GM04503 (cell line): ENCODE measurements around the gene INHBE.

Experiments
- DNase-seq: peaks from one replicate; pipeline ENCODE4 v3.0.0-alpha.2; 2012; ENCODE audit warnings: low read depth

INHBE gene

GRCh38 chr12:57461276-57461916 lies 6.3 kb downstream of the INHBE start:
- DNase-seq: no peak

- DNase-seq: no peak
These were observed 6.8 kb downstream of the INHBE start for GRCh38 chr12:57461917-57462250.

DNA sequence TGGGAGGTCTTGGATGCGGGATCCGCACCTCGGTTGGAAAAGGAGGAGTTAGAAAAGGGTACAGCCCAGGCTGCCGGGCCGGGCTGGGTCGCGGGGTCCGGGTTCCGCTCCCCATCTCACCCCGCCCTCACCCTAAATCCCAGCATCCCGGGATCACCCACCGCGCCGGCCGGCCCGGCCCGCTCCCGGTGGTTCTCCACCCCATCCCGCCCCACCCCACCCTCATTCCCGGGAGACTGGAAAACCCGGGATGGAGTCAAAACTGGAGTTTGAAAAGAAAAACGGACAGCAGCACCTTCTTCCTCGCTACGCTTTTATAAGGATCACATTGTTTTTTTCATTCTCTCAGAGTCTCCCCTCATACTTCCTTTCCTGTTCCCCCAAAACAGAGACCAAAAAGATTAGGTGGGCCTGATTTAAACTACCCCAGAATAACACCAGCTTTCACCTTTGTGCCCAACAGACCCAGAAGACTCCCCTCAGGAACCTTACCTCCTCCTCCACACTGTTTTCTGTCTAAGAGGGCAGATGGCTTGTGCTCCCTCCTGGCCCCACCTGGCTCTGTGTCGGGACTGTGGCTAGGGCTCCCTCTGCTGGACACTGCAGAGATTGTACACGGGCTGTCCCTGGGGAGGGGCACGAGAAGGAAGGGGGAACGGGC lies 7.3 kb downstream of the INHBE start:
- DNase-seq: peak; percentile 60

- DNase-seq: no peak
These were observed 7.8 kb downstream of the INHBE start for GRCh38 chr12:57462912-57463253.

GRCh38 chr12:57464569-57464968 lies 9.5 kb downstream of the INHBE start:
- DNase-seq: no peak

GRCh38 chr12:57465030-57465746 lies 10.1 kb downstream of the INHBE start:
- DNase-seq: no peak

- no peak for DNase-seq
These were observed 10.8 kb downstream of the INHBE start for GRCh38 chr12:57465747-57466505.

DNA sequence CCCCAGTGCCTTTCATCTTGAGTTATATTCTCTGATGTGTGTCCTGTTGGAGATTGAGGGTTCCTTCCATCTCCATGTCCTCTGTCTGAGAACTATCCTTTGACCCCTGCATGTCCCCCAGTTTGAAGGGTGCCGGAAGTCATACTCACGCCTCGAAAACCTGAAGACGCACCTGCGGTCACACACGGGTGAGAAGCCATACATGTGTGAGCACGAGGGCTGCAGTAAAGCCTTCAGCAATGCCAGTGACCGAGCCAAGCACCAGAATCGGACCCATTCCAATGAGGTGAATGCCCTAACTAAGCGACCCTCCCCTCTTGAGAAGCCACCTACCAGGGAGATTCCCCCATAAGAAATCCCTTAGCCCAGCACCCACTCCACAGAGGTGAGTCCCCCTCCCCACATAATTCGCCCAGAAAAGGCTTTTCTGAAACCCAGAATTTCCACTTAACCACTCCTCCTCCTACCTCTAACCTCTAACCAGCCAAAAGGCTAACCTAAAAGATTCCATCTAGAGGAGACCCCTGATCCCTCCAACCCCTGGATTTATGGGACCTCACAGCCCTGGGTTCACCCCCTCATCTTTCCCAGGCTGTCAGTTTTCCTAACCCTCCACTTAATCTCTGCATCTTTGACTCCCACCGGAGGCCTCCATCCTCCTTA lies 12.2 kb downstream of the INHBE start:
- no peak for DNase-seq

- no peak for DNase-seq
These were observed 12.8 kb downstream of the INHBE start for GRCh38 chr12:57467915-57468314.

- DNase-seq: no peak
These were observed 14.4 kb downstream of the INHBE start for GRCh38 chr12:57469296-57470164.

DNA sequence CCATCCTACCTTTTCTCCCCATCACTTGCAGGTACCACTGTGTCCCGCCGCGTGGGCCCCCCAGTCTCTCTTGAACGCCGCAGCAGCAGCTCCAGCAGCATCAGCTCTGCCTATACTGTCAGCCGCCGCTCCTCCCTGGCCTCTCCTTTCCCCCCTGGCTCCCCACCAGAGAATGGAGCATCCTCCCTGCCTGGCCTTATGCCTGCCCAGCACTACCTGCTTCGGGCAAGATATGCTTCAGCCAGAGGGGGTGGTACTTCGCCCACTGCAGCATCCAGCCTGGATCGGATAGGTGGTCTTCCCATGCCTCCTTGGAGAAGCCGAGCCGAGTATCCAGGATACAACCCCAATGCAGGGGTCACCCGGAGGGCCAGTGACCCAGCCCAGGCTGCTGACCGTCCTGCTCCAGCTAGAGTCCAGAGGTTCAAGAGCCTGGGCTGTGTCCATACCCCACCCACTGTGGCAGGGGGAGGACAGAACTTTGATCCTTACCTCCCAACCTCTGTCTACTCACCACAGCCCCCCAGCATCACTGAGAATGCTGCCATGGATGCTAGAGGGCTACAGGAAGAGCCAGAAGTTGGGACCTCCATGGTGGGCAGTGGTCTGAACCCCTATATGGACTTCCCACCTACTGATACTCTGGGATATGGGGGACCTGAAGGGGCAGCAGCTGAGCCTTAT lies 15.3 kb downstream of the INHBE start:
- no peak for DNase-seq

DNA sequence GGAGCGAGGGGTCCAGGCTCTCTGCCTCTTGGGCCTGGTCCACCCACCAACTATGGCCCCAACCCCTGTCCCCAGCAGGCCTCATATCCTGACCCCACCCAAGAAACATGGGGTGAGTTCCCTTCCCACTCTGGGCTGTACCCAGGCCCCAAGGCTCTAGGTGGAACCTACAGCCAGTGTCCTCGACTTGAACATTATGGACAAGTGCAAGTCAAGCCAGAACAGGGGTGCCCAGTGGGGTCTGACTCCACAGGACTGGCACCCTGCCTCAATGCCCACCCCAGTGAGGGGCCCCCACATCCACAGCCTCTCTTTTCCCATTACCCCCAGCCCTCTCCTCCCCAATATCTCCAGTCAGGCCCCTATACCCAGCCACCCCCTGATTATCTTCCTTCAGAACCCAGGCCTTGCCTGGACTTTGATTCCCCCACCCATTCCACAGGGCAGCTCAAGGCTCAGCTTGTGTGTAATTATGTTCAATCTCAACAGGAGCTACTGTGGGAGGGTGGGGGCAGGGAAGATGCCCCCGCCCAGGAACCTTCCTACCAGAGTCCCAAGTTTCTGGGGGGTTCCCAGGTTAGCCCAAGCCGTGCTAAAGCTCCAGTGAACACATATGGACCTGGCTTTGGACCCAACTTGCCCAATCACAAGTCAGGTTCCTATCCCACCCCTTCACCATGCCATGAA lies 16.0 kb downstream of the INHBE start:
- no peak for DNase-seq

DNA sequence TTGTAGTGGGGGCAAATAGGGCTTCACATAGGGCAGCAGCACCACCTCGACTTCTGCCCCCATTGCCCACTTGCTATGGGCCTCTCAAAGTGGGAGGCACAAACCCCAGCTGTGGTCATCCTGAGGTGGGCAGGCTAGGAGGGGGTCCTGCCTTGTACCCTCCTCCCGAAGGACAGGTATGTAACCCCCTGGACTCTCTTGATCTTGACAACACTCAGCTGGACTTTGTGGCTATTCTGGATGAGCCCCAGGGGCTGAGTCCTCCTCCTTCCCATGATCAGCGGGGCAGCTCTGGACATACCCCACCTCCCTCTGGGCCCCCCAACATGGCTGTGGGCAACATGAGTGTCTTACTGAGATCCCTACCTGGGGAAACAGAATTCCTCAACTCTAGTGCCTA lies 16.6 kb downstream of the INHBE start:
- no peak for DNase-seq

DNA sequence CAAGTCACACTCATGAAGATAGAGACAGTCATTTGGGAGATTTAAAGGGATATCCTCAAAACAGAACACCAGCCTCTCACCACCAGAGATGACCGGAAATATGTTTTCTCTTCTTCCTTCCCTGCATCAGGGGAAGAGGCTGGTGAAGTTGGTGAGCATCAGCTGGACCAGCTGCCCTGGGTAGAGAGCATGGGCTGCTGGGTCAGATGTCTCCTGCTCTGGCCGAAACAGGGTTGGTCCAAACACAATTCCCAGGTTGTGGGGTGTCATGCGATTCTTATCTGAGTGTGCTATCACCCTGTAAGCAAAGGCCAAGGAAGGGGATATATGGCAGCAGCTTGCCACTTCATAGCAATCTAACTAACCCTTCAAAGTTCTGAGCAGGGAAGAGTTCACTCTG lies 17.3 kb downstream of the INHBE start:
- DNase-seq: no peak

DNA sequence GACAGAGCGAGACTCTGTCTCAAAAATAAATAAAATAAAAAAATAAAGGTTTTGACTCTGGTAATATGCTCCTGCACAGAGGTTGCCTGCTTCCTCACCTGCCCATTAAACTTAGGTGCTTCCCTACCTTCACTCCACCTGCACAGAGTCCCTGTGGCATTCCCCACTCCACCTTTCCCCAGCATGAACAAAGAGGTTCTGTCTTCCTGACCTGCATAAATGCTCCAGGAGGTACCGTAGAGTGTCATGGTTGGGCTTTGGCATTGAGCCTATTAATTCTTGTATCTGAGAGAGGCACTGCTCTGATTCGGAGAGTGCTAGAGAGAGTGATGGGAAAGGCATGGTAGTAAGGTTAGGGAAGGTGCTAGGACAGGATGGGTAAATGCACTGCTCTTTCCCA lies 18.3 kb downstream of the INHBE start:
- no peak for DNase-seq

DNA sequence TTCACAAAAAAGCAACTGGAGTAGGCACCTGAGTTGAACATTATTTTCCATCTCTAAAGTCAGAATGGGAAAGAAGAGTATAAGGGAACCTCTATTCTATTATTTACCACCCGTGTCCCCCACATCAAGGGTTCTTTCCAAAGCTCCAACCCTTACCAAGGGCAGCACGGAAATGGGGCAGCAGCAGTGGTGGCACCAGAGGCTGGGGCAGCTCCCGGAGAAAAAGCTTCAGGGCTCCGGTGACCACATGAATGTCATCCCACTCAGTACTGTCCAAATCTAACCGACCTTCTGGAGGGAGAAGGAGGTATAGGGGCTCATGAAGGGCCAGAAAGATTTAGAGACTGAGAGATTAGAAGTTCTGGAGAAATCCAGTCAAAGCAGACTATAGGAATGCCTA lies 18.8 kb downstream of the INHBE start:
- DNase-seq: no peak

GRCh38 chr12:57474430-57474829 lies 19.3 kb downstream of the INHBE start:
- DNase-seq: no peak

DNA sequence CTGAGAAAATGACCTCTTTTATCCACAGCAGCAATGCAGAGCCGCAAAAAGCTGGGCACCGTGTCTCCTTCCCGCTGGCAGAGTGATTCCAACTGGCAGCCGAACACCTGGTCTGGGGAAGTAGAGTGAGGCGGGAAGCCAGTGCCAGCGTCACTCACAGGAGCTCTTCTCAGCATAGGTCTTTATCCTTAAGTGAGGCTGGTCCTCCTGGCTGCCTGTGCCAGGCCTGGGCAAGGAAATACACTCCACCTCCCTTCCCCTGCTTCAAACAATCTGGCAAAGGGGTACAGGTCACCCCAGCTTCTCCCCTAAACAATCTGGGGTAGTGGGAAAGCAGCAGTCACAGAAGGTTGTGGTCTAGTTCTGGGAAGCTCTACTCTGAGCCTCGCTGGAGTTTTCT lies 19.8 kb downstream of the INHBE start:
- no peak for DNase-seq

- DNase-seq: no peak
These were observed 20.4 kb downstream of the INHBE start for GRCh38 chr12:57475271-57476161.
